Measurements from ENCODE around the gene USP34. TPM values are rescaled to one million over a fixed set of nuclear protein-coding genes. Genes with fewer than 3 reads are reported as not detected.

Gene USP34
- total and polyA plus RNA-seq, 9 of the 15 experiments (the other 6 are each of a cell fraction or from before 2014, with no cell fraction given), result 19.8 to 108 (median 67.8) TPM

GRCh38 chr2:61371027-61371426 is 99.9 kb downstream of the USP34 start:
- Histone ChIP-seq H3K9ac (ENCODE audit: insufficient read depth in 1 of 2, low read depth in 2 of 2, low read length in 2 of 2) (no peak overlapping the region), H4K20me1 (replicated peaks; ENCODE audit: control insufficient read depth, insufficient read depth, low read length) (no peaks in the 10 kb centered on the region), H2AFZ (ENCODE audit: low read depth, low read length) (no peak overlapping the region), H3K4me3 (no peak overlapping the region), H3K27ac (ENCODE audit: extremely low read depth, low read depth, low read length) (no peak overlapping the region), H3K9me3 (replicated peaks; ENCODE audit: control insufficient read depth, insufficient read depth, low read depth, low read length) (no peaks in the 10 kb centered on the region), H3K79me2 (ENCODE audit: control insufficient read depth, insufficient read depth, low read length) (peaks cover 27% of the 10 kb centered on the region), H3K4me1 (replicated peaks in 1 of 2; ENCODE audit: control insufficient read depth in 2 of 2, insufficient read depth in 2 of 2, low read length in 2 of 2) (peaks cover 0 to 6% of the 10 kb centered on the region in 2 experiments; a peak in 2 of 5 replicates), H3K9me1 (ENCODE audit: control insufficient read depth, insufficient read depth, low read length) (no peaks in the 10 kb centered on the region), H3K36me3 (ENCODE audit: control insufficient read depth, insufficient read depth, low read length) (peaks cover 77% of the 10 kb centered on the region; the same call in 2 of the 3 replicates), H3K4me2 (ENCODE audit: insufficient read depth, low read length) (no peak overlapping the region), H3K27me3 (ENCODE audit: control insufficient read depth in 2 of 2, insufficient read depth in 2 of 2, low read length in 2 of 2) (no peaks in the 10 kb centered on the region)
- CTCF ChIA-PET (ENCODE audit: low intra/inter-chr PET ratio), result no interaction called here
- BruUV-seq (replicated peaks), result no TSS peak
- intact Hi-C loops (cut with micrococcal nuclease), result no loop called here
- no peak for TF ChIP-seq ZNF589 (CRISPR knock-in tag; IDR thresholded peaks at IDR 0.05; ENCODE audit: low read depth)
- no peak for TF ChIP-seq POLR2A (conservative IDR thresholded peaks at IDR 0.05)
- peak; percentile 41 for TF ChIP-seq ZNF316 (IDR thresholded peaks at IDR 0.05)
- TF ChIP-seq ZNF3 (CRISPR knock-in tag; IDR thresholded peaks at IDR 0.05), result no peak
- no peak for TF ChIP-seq CHD1 (IDR thresholded peaks at IDR 0.05; ENCODE audit: low read length)
- no peak for TF ChIP-seq ZNF140 (CRISPR knock-in tag; IDR thresholded peaks at IDR 0.05)
- FAIRE-seq, result no peak
- no peak for ATAC-seq
- in situ Hi-C loops (cut with MboI), result no loop called here
- no peak for DNase-seq (ENCODE audit: extremely low read depth in 1 of 4, low spot score in 3 of 4)
- POLR2A ChIA-PET, result interaction anchor here (0.8 kb wide), 1 partner anchor 9 kb away, joined by 4 read pairs; no protein-coding TSS in a partner anchor

Measured in K562 (cell line).